ENCODE measurements around the gene FGFBP1.

Gene FGFBP1

DNA sequence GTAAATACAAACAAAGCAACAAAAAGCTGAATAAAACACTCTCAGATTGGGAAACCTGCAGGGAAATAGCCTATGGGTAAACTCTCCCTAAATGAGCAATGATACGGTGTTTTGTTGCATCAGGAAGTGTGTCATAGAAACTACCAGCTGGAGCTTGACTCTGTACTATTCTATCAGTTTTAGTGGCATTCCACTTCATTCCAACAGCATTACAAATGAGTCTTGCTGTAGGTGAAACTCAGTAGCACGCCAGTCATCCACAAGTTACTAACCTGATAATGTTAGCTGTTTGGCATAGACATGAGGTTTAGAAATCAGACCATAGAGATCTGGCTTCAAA is 24.9 kb downstream of the FGFBP1 start:
- H3K4me1 ChIP-seq (ENCODE audit: control insufficient read depth, insufficient read depth, low read length), result no peaks in the 10 kb centered on the region
- DNase-seq (ENCODE audit: low read depth, low spot score), result no peak
- 0 out of 2 replicates have a peak, but pooled peaks cover 1% of the 10 kb centered on the region for H3K9me3 ChIP-seq (ENCODE audit: control insufficient read depth, insufficient read depth, low read length)
- no peak overlapping the region for H3K27ac ChIP-seq (ENCODE audit: low read length)
- H3K4me3 ChIP-seq (ENCODE audit: low read length), result no peak overlapping the region
- WGBS (ENCODE audit: insufficient coverage, insufficient read length), result no CpG with 5 or more reads among the region's 2 CpGs
- no peaks in the 10 kb centered on the region for H3K36me3 ChIP-seq (ENCODE audit: control insufficient read depth, insufficient read depth, low read length)
- no peaks in the 10 kb centered on the region for H3K27me3 ChIP-seq (ENCODE audit: control insufficient read depth, insufficient read depth, low read length)

DNA sequence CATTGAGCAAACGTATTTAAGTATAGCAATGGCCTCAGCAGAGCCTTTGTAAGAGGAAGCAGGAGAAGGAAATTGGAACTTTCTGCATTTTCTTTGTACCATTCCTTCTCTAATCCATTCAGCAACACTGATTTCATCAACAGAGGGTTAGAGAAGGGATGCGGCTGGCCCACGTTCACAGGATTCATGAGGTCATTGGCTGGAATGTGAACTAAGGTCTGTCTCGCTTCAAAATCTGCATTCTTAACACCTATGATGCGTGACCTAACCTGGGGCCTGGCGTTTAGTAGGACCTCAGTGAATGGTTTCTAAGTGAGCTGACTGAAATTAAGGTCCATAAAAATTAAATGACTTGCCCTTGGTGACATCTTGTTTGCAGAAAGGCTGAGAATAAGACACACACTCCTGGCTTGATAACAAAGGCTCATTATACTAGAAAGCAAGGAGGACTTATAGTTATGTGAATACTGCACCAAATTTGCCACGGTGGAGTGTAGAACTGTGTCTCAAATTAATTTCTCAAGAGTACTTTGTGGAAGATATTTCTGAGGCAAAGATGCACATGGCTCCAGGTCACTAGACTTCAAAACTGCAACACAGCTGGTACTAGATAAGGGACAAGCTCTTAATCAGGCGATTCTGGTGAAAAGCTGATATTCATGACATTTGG is 25.4 kb downstream of the FGFBP1 start:
- H3K4me1 ChIP-seq (ENCODE audit: control insufficient read depth, insufficient read depth, low read length), result no peaks in the 10 kb centered on the region
- H3K27ac ChIP-seq (ENCODE audit: low read length), result no peak overlapping the region
- H3K9me3 ChIP-seq (ENCODE audit: control insufficient read depth, insufficient read depth, low read length), result 0 out of 2 replicates have a peak, but pooled peaks cover 1% of the 10 kb centered on the region
- no CpG with 5 or more reads among the region's 8 CpGs for WGBS (ENCODE audit: insufficient coverage, insufficient read length)
- H3K36me3 ChIP-seq (ENCODE audit: control insufficient read depth, insufficient read depth, low read length), result no peaks in the 10 kb centered on the region
- no peak overlapping the region for H3K4me3 ChIP-seq (ENCODE audit: low read length)
- no peaks in the 10 kb centered on the region for H3K27me3 ChIP-seq (ENCODE audit: control insufficient read depth, insufficient read depth, low read length)
- DNase-seq (ENCODE audit: low read depth, low spot score), result no peak

- no peak for DNase-seq (ENCODE audit: low read depth, low spot score)
- Histone ChIP-seq H3K4me1 (ENCODE audit: control insufficient read depth, insufficient read depth, low read length) (no peaks in the 10 kb centered on the region), H3K9me3 (ENCODE audit: control insufficient read depth, insufficient read depth, low read length) (0 out of 2 replicates have a peak, but pooled peaks cover 1% of the 10 kb centered on the region), H3K27ac (ENCODE audit: low read length) (no peak overlapping the region), H3K4me3 (ENCODE audit: low read length) (no peak overlapping the region), H3K36me3 (ENCODE audit: control insufficient read depth, insufficient read depth, low read length) (no peaks in the 10 kb centered on the region), H3K27me3 (ENCODE audit: control insufficient read depth, insufficient read depth, low read length) (no peaks in the 10 kb centered on the region)
- no CpG with 5 or more reads among the region's 7 CpGs for WGBS (ENCODE audit: insufficient coverage, insufficient read length)
These were observed 26.3 kb downstream of the FGFBP1 start for GRCh38 chr4:15912236-15912635.

- Histone ChIP-seq H3K27ac (ENCODE audit: low read length) (no peak overlapping the region), H3K9me3 (ENCODE audit: control insufficient read depth, insufficient read depth, low read length) (no peaks in the 10 kb centered on the region), H3K4me1 (ENCODE audit: control insufficient read depth, insufficient read depth, low read length) (no peaks in the 10 kb centered on the region), H3K4me3 (ENCODE audit: low read length) (no peak overlapping the region), H3K27me3 (ENCODE audit: control insufficient read depth, insufficient read depth, low read length) (no peaks in the 10 kb centered on the region), H3K36me3 (ENCODE audit: control insufficient read depth, insufficient read depth, low read length) (no peaks in the 10 kb centered on the region)
- DNase-seq (ENCODE audit: low read depth, low spot score), result no peak
- WGBS (ENCODE audit: insufficient coverage, insufficient read length), result no CpG with 5 or more reads among the region's 6 CpGs
These were observed 28.2 kb downstream of the FGFBP1 start for GRCh38 chr4:15910155-15910940.

DNA sequence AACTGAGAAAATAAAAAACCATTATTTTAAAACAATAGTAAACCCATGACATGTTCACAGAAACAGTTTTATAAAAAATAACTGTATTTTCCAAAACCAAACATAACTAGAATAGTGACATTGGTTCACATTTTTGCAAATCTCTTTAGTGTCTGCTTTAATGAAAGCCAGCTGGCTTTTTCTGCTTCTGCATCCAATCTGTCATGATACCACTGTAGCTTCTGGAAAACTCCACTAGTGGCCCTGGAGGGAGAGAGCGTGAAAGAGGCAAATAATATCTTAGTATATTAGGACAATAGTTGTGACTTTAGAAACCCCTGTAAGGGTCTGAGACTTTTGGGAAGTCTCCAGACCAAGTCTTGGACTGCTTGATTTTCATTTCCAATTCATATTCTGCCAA is 31.1 kb downstream of the FGFBP1 start:
- H3K4me3 ChIP-seq (ENCODE audit: low read length), result no peak overlapping the region
- no peak overlapping the region for H3K27ac ChIP-seq (ENCODE audit: low read length)
- H3K27me3 ChIP-seq (ENCODE audit: control insufficient read depth, insufficient read depth, low read length), result no peaks in the 10 kb centered on the region
- no peaks in the 10 kb centered on the region for H3K4me1 ChIP-seq (ENCODE audit: control insufficient read depth, insufficient read depth, low read length)
- no peaks in the 10 kb centered on the region for H3K9me3 ChIP-seq (ENCODE audit: control insufficient read depth, insufficient read depth, low read length)
- WGBS (ENCODE audit: insufficient coverage, insufficient read length), result no CpG with 5 or more reads among the region's 1 CpG
- no peaks in the 10 kb centered on the region for H3K36me3 ChIP-seq (ENCODE audit: control insufficient read depth, insufficient read depth, low read length)
- no peak for DNase-seq (ENCODE audit: low read depth, low spot score)

DNA sequence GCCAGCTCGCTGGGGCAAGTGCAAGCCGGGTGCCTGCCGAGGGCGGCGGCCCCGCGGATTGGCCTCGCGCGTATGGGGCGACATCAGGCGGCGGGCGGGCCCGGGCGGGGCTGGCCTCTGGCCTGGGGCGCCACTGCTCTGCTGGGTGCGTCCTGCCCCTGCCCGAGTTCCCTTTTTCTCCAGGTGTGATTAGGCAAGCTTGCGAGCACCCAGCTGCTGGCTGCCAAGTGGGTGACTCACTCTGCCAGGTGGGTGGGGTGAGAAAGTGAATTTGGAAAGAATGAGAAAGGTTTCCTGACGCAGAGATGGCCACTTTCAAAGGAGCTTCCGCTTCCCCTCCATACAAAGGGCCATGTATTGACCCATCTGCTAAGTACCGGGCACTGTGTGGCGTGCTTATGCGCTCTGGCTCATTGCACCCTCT is 32.5 kb downstream of the FGFBP1 start:
- H3K9me3 ChIP-seq (ENCODE audit: control insufficient read depth, insufficient read depth, low read length), result no peaks in the 10 kb centered on the region
- no CpG with 5 or more reads among the region's 25 CpGs for WGBS (ENCODE audit: insufficient coverage, insufficient read length)
- H3K4me3 ChIP-seq (ENCODE audit: low read length), result no peak overlapping the region
- peak; percentile 37 for DNase-seq (ENCODE audit: low read depth, low spot score)
- H3K36me3 ChIP-seq (ENCODE audit: control insufficient read depth, insufficient read depth, low read length), result no peaks in the 10 kb centered on the region
- no peak overlapping the region for H3K27ac ChIP-seq (ENCODE audit: low read length)
- no peaks in the 10 kb centered on the region for H3K4me1 ChIP-seq (ENCODE audit: control insufficient read depth, insufficient read depth, low read length)
- H3K27me3 ChIP-seq (ENCODE audit: control insufficient read depth, insufficient read depth, low read length), result no peaks in the 10 kb centered on the region

DNA sequence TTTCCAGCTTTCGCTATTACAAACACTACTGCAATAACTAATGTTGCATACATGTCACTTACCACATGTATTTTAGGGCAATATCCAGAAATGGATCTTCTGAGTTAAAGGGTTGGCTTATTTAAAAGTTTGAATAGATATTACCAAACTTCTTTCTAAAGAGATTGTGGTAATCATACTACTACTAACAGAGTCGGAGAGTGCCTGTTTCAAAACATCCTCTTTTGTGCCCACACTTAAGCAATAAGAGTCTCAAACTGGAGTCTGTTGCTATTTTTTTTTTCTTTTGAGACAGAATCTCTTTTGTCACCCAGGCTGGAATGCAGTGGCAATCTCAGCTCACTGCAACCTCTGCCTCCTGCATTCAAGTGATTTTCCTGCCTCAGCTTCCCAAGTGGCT is 35.8 kb downstream of the FGFBP1 start:
- no peaks in the 10 kb centered on the region for H3K27me3 ChIP-seq (ENCODE audit: control insufficient read depth, insufficient read depth, low read length)
- H3K27ac ChIP-seq (ENCODE audit: low read length), result no peak overlapping the region
- no peaks in the 10 kb centered on the region for H3K9me3 ChIP-seq (ENCODE audit: control insufficient read depth, insufficient read depth, low read length)
- no peak overlapping the region for H3K4me3 ChIP-seq (ENCODE audit: low read length)
- H3K36me3 ChIP-seq (ENCODE audit: control insufficient read depth, insufficient read depth, low read length), result no peaks in the 10 kb centered on the region
- no peaks in the 10 kb centered on the region for H3K4me1 ChIP-seq (ENCODE audit: control insufficient read depth, insufficient read depth, low read length)
- no CpG with 5 or more reads among the region's 2 CpGs for WGBS (ENCODE audit: insufficient coverage, insufficient read length)
- no peak for DNase-seq (ENCODE audit: low read depth, low spot score)

DNA sequence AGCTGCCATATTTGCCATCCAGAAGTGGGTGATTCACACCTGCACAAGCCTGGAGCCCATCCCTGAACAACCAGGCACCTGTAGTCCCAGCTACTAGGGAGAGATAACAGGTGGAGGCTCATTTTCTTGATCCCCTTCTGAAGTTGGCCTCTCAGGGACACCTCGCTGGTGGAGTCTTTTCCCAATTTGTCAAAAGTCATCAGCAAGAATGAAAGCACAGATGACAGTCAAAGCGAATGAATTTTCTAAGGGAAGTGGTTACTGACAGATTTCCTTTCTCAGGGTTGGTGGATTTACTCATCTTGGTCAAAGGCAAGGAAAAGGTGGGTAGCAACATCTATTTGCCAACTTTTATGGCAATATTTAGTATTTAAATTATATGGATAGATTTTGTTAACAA is 36.5 kb downstream of the FGFBP1 start:
- Histone ChIP-seq H3K4me3 (ENCODE audit: low read length) (no peak overlapping the region), H3K4me1 (ENCODE audit: control insufficient read depth, insufficient read depth, low read length) (no peaks in the 10 kb centered on the region), H3K36me3 (ENCODE audit: control insufficient read depth, insufficient read depth, low read length) (no peaks in the 10 kb centered on the region), H3K27ac (ENCODE audit: low read length) (no peak overlapping the region), H3K27me3 (ENCODE audit: control insufficient read depth, insufficient read depth, low read length) (no peaks in the 10 kb centered on the region), H3K9me3 (ENCODE audit: control insufficient read depth, insufficient read depth, low read length) (no peaks in the 10 kb centered on the region)
- no CpG with 5 or more reads among the region's 2 CpGs for WGBS (ENCODE audit: insufficient coverage, insufficient read length)
- DNase-seq (ENCODE audit: low read depth, low spot score), result no peak

GRCh38 chr4:15901007-15901406 is 37.5 kb downstream of the FGFBP1 start:
- Histone ChIP-seq H3K36me3 (ENCODE audit: control insufficient read depth, insufficient read depth, low read length) (no peaks in the 10 kb centered on the region), H3K9me3 (ENCODE audit: control insufficient read depth, insufficient read depth, low read length) (no peaks in the 10 kb centered on the region), H3K27ac (ENCODE audit: low read length) (no peak overlapping the region), H3K4me3 (ENCODE audit: low read length) (no peak overlapping the region), H3K27me3 (ENCODE audit: control insufficient read depth, insufficient read depth, low read length) (no peaks in the 10 kb centered on the region), H3K4me1 (ENCODE audit: control insufficient read depth, insufficient read depth, low read length) (no peaks in the 10 kb centered on the region)
- no CpG with 5 or more reads among the region's 3 CpGs for WGBS (ENCODE audit: insufficient coverage, insufficient read length)
- no peak for DNase-seq (ENCODE audit: low read depth, low spot score)

GRCh38 chr4:15899511-15899910 is 39.0 kb downstream of the FGFBP1 start:
- no CpG with 5 or more reads among the region's 1 CpG for WGBS (ENCODE audit: insufficient coverage, insufficient read length)
- H3K9me3 ChIP-seq (ENCODE audit: control insufficient read depth, insufficient read depth, low read length), result no peaks in the 10 kb centered on the region
- no peaks in the 10 kb centered on the region for H3K4me1 ChIP-seq (ENCODE audit: control insufficient read depth, insufficient read depth, low read length)
- no peak overlapping the region for H3K4me3 ChIP-seq (ENCODE audit: low read length)
- H3K36me3 ChIP-seq (ENCODE audit: control insufficient read depth, insufficient read depth, low read length), result no peaks in the 10 kb centered on the region
- H3K27ac ChIP-seq (ENCODE audit: low read length), result no peak overlapping the region
- no peaks in the 10 kb centered on the region for H3K27me3 ChIP-seq (ENCODE audit: control insufficient read depth, insufficient read depth, low read length)
- DNase-seq (ENCODE audit: low read depth, low spot score), result no peak

DNA sequence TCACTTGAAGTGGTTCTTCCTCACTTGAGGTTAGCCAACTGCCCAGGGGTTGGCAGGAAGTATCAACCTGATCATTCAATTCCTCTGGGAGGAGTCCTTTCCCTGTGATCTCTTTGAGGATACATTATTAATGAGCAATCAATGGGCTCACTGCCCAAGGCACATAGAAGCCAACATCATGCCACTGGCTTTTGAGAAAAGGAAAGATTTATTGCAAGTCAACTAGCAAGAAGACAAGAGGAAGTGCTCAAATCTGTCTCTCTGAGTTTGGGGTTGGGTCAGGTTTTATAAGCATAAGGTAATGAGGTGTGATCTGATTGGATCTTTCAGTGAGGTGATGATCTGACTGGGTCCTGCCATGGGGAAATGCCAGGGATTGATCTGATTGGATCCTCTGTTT is 39.6 kb downstream of the FGFBP1 start:
- no peaks in the 10 kb centered on the region for H3K36me3 ChIP-seq (ENCODE audit: control insufficient read depth, insufficient read depth, low read length)
- H3K4me1 ChIP-seq (ENCODE audit: control insufficient read depth, insufficient read depth, low read length), result no peaks in the 10 kb centered on the region
- H3K27me3 ChIP-seq (ENCODE audit: control insufficient read depth, insufficient read depth, low read length), result no peaks in the 10 kb centered on the region
- H3K9me3 ChIP-seq (ENCODE audit: control insufficient read depth, insufficient read depth, low read length), result no peaks in the 10 kb centered on the region
- DNase-seq (ENCODE audit: low read depth, low spot score), result no peak
- no peak overlapping the region for H3K27ac ChIP-seq (ENCODE audit: low read length)
- no peak overlapping the region for H3K4me3 ChIP-seq (ENCODE audit: low read length)
